Rectal smooth muscle tissue (tissue), 1 donor: ENCODE measurements around the gene WNK2.

Source experiments
- H3K27ac ChIP-seq: one replicate; pipeline ENCODE4 v1.7.0; 2013; ENCODE audit warnings: low read depth, low read length, inconsistent platforms
- H3K27me3 ChIP-seq: one replicate; pipeline ENCODE4 v1.7.0; 2013; ENCODE audit warnings: low read length; ENCODE audit not compliant: control insufficient read depth, insufficient read depth
- H3K36me3 ChIP-seq: one replicate; pipeline ENCODE4 v1.7.0; 2013; ENCODE audit warnings: low read length; ENCODE audit not compliant: control insufficient read depth, insufficient read depth
- H3K4me1 ChIP-seq: one replicate; pipeline ENCODE4 v1.7.0; 2013; ENCODE audit warnings: low read length; ENCODE audit not compliant: control insufficient read depth, insufficient read depth
- H3K4me3 ChIP-seq: one replicate; pipeline ENCODE4 v1.7.0; 2013; ENCODE audit warnings: low read length
- H3K9ac ChIP-seq: one replicate; pipeline ENCODE4 v1.7.0; 2013; ENCODE audit warnings: low read length

The WNK2 gene

GRCh38 chr9:93190656-93191353 is 6.9 kb downstream of the WNK2 start:
- Histone ChIP-seq H3K4me1 (peaks cover 37% of the 10 kb centered on the region), H3K27ac (no peak overlapping the region)

DNA sequence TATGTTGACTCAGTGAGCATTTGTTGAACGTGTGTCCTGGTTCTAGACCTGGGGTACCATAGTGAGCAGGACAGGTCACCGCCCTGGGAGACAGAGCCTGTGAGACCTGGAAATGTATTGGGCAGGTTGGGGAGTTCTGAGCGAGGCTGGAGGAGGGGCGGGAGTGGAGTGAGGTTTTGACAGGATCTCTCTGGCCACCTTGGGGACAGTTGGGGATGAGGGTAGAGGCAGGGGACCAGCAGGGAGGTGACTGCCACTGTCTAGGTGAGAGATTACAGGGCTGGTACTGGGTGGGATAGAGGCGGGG is 7.4 kb downstream of the WNK2 start:
- Histone ChIP-seq H3K4me3 (no peak overlapping the region), H3K4me1 (peaks cover 36% of the 10 kb centered on the region), H3K27me3 (no peaks in the 10 kb centered on the region), H3K9ac (no peak overlapping the region), H3K27ac (no peak overlapping the region), H3K36me3 (no peaks in the 10 kb centered on the region)

More at GRCh38 chr9:93190656-93191353, 6.9 kb downstream of the WNK2 start:
- no peak overlapping the region for H3K4me3 ChIP-seq
- H3K36me3 ChIP-seq = no peaks in the 10 kb centered on the region
- H3K27me3 ChIP-seq = no peaks in the 10 kb centered on the region
- H3K9ac ChIP-seq = no peak overlapping the region

GRCh38 chr9:93192721-93193387 is 8.9 kb downstream of the WNK2 start:
- Histone ChIP-seq H3K9ac (no peak overlapping the region), H3K36me3 (no peaks in the 10 kb centered on the region), H3K4me3 (no peak overlapping the region), H3K27me3 (no peaks in the 10 kb centered on the region), H3K4me1 (peaks cover 33% of the 10 kb centered on the region), H3K27ac (no peak overlapping the region)

- Histone ChIP-seq H3K27me3 (no peaks in the 10 kb centered on the region), H3K4me1 (peaks cover 28% of the 10 kb centered on the region), H3K27ac (no peak overlapping the region), H3K9ac (no peak overlapping the region), H3K4me3 (no peak overlapping the region), H3K36me3 (no peaks in the 10 kb centered on the region)
Observed at GRCh38 chr9:93193388-93194220, 9.7 kb downstream of the WNK2 start.

- Histone ChIP-seq H3K4me3 (no peak overlapping the region), H3K4me1 (peaks cover 28% of the 10 kb centered on the region), H3K9ac (no peak overlapping the region), H3K27ac (no peak overlapping the region), H3K27me3 (no peaks in the 10 kb centered on the region), H3K36me3 (no peaks in the 10 kb centered on the region)
Observed at GRCh38 chr9:93194221-93194625, 10.3 kb downstream of the WNK2 start.

DNA sequence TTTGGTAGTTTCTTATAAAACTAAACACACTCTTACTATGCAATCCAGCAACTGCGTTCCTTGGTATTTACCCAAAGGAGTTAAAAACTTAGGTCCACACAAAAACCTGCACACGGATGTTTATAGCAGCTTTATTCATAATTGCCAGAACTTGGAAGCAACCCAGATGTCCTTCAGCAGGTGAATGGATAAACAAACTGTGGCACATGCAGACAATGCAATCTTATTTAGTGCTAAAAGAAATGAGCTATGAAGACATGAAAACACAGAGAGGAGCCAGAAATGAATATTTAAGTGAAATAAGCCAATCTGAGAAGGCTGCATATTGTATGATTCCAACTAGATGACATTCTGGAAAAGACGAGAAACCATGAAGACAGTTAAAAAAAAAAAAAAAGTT is 10.7 kb downstream of the WNK2 start:
- no peaks in the 10 kb centered on the region for H3K36me3 ChIP-seq
- H3K27me3 ChIP-seq = no peaks in the 10 kb centered on the region
- H3K4me3 ChIP-seq = no peak overlapping the region
- H3K9ac ChIP-seq = no peak overlapping the region
- no peak overlapping the region for H3K27ac ChIP-seq
- peaks cover 28% of the 10 kb centered on the region for H3K4me1 ChIP-seq

- H3K9ac ChIP-seq = no peak overlapping the region
- H3K27ac ChIP-seq = peak overlapping the region; percentile 42
- no peak overlapping the region for H3K4me3 ChIP-seq
- H3K27me3 ChIP-seq = no peaks in the 10 kb centered on the region
- no peaks in the 10 kb centered on the region for H3K36me3 ChIP-seq
- peaks cover 33% of the 10 kb centered on the region for H3K4me1 ChIP-seq
Observed at GRCh38 chr9:93196096-93197055, 12.4 kb downstream of the WNK2 start.

DNA sequence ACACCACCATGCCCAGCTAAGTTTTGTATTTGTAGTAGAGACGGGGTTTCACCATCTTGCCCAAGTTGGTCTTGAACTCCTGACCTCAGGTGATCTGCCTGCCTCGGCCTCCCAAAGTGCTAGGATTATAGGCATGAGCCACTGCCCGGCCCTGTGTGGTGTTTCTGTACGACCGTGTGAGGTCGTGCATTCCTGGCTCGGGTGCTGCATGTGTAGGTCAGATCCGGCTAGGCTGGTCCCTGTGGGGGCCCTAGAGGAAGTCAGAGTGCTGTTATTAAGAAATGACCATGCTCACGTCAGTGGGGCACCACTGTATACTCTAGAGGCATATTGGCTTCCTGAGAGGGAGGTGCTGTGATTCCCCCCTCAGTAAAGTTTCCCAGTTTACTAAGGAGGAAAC is 13.7 kb downstream of the WNK2 start:
- Histone ChIP-seq H3K27me3 (no peaks in the 10 kb centered on the region), H3K4me1 (peaks cover 43% of the 10 kb centered on the region), H3K4me3 (no peak overlapping the region), H3K27ac (peak overlapping the region; percentile 47), H3K9ac (no peak overlapping the region), H3K36me3 (no peaks in the 10 kb centered on the region)

GRCh38 chr9:93198117-93198837 is 14.3 kb downstream of the WNK2 start:
- H3K27me3 ChIP-seq = no peaks in the 10 kb centered on the region
- no peak overlapping the region for H3K9ac ChIP-seq
- H3K4me1 ChIP-seq = peaks cover 37% of the 10 kb centered on the region
- no peak overlapping the region for H3K4me3 ChIP-seq
- peak overlapping the region; percentile 47 for H3K27ac ChIP-seq
- H3K36me3 ChIP-seq = no peaks in the 10 kb centered on the region

GRCh38 chr9:93198838-93199625 is 15.1 kb downstream of the WNK2 start:
- H3K4me3 ChIP-seq = no peak overlapping the region
- H3K4me1 ChIP-seq = peaks cover 31% of the 10 kb centered on the region
- no peaks in the 10 kb centered on the region for H3K36me3 ChIP-seq
- H3K27ac ChIP-seq = peak overlapping the region; percentile 18
- H3K27me3 ChIP-seq = no peaks in the 10 kb centered on the region
- H3K9ac ChIP-seq = no peak overlapping the region

DNA sequence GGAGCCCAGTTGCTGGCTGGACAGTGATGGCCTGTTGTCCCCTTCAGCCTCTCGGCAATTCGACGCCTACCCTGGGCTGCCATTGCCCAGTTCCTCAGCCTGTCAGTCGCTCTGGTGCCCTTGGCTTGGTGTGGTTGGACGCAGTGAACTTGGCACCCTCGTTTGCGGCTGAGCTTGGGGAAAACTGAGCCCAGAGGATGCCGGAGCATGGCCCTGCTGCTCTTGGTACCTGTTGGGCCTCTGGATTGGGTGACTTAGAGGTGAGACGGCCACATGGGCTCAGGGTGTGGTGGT is 16.5 kb downstream of the WNK2 start:
- no peaks in the 10 kb centered on the region for H3K36me3 ChIP-seq
- peaks cover 36% of the 10 kb centered on the region for H3K4me1 ChIP-seq
- H3K9ac ChIP-seq = no peak overlapping the region
- no peak overlapping the region for H3K27ac ChIP-seq
- no peak overlapping the region for H3K4me3 ChIP-seq
- H3K27me3 ChIP-seq = no peaks in the 10 kb centered on the region
